IPS DF 19.7 (cell line): ENCODE results near the gene HPS6.
"Not testable (repeated sequence)": the region's sequence is repeated elsewhere in the genome, so short reads cannot be mapped to it uniquely, and the experiment has no call there.

Experiments used
- DNase-seq: peaks from one replicate; pipeline ENCODE4 v3.0.0-alpha.2; 2013; ENCODE audit warnings: low read depth, low spot score

Gene HPS6

GRCh38 chr10:102064868-102065560 lies at the start of gene HPS6:
TSS of gene HPS6 (plus strand) at chr10:102065349. CDS start at chr10:102065475, 126 bp downstream.
- DNase-seq: no peak

GRCh38 chr10:102016416-102016815 lies 48.7 kb upstream of the HPS6 start:
- no peak for DNase-seq

- no peak for DNase-seq
These were observed 47.9 kb upstream of the HPS6 start for GRCh38 chr10:102017295-102017694.

GRCh38 chr10:102020938-102021337 lies 44.2 kb upstream of the HPS6 start:
- DNase-seq: no peak

- no peak for DNase-seq
These were observed 40.4 kb upstream of the HPS6 start for GRCh38 chr10:102024799-102025198.

GRCh38 chr10:102027261-102027660 lies 37.9 kb upstream of the HPS6 start:
- no peak for DNase-seq

- no peak for DNase-seq
These were observed 31.4 kb upstream of the HPS6 start for GRCh38 chr10:102033787-102034186.

GRCh38 chr10:102035807-102036206 lies 29.3 kb upstream of the HPS6 start:
- DNase-seq: not testable (repeated sequence)

GRCh38 chr10:102038410-102038809 lies 26.7 kb upstream of the HPS6 start:
- no peak for DNase-seq

- DNase-seq: no peak
These were observed 24.7 kb upstream of the HPS6 start for GRCh38 chr10:102040305-102041050.

- DNase-seq: no peak
These were observed 19.9 kb upstream of the HPS6 start for GRCh38 chr10:102045292-102045691.

GRCh38 chr10:102046095-102046494 lies 19.1 kb upstream of the HPS6 start:
- DNase-seq: no peak

GRCh38 chr10:102054881-102055646 lies 10.1 kb upstream of the HPS6 start:
- DNase-seq: not testable (repeated sequence)

- peak; percentile 95 for DNase-seq
These were observed 9.3 kb upstream of the HPS6 start, which contains the start of gene ARMH3 for GRCh38 chr10:102055647-102056419. TSS of gene ARMH3 (minus strand) at chr10:102056173. CDS start at chr10:102040114, 16,059 bp downstream.

- no peak for DNase-seq
These were observed 5.2 kb upstream of the HPS6 start for GRCh38 chr10:102059987-102060386.

GRCh38 chr10:102064503-102064867 lies 664 bp upstream of the HPS6 start:
- no peak for DNase-seq

GRCh38 chr10:102065561-102066398 lies 631 bp downstream of the HPS6 start:
- no peak for DNase-seq

- DNase-seq: no peak
These were observed 1.4 kb downstream of the HPS6 start for GRCh38 chr10:102066399-102067088.

- DNase-seq: no peak
These were observed 2.2 kb downstream of the HPS6 start for GRCh38 chr10:102067091-102067916.
